Neutrophil (primary cell): ENCODE results near the gene COPZ1.

ENCODE experiments used
- H3K27ac ChIP-seq: fragments of 200-600 bp; sonication (generic); 2 replicates; pipeline ENCODE4 v1.5.1; 2016; ENCODE audit warnings: mild to moderate bottlenecking, moderate library complexity
- H3K27me3 ChIP-seq: fragments of 200-600 bp; sonication (generic); 2 replicates; pipeline ENCODE4 v1.6.0; 2016; ENCODE audit warnings: mild to moderate bottlenecking
- H3K36me3 ChIP-seq: fragments of 200-600 bp; sonication (generic); 2 replicates; pipeline ENCODE4 v1.5.1; 2017
- H3K4me1 ChIP-seq, 2 experiments: fragments of 200-600 bp in 1 of 2; sonication (generic) in 1 of 2; 1 replicate in 1 of 2; 2 replicates in 1 of 2; pipeline versions ENCODE4 v1.5.1 to v1.6.1; 2013 to 2016; ENCODE audit warnings: low read depth in 1 of 2, low read length in 1 of 2, mild to moderate bottlenecking in 1 of 2, moderate library complexity in 1 of 2; ENCODE audit not compliant: control insufficient read depth in 1 of 2, insufficient read depth in 1 of 2
- H3K4me3 ChIP-seq, 2 experiments: fragments of 200-600 bp in 1 of 2; sonication (generic) in 1 of 2; 1 replicate in 1 of 2; 2 replicates in 1 of 2; pipeline ENCODE4 v1.5.1; 2013 to 2016; ENCODE audit warnings: low read depth in 1 of 2, low read length in 1 of 2, mild to moderate bottlenecking in 1 of 2, moderate library complexity in 1 of 2
- H3K9me3 ChIP-seq: fragments of 200-600 bp; sonication (generic); 2 replicates; pipeline ENCODE4 v1.5.1; 2016
- TF ChIP-seq, protein P1 (sequence below): fragments of 200-600 bp; sonication (generic); IDR thresholded peaks from 2 replicates; pipeline ENCODE4 v1.5.1; 2016; ENCODE audit warnings: antibody characterized with exemption

The COPZ1 gene

DNA sequence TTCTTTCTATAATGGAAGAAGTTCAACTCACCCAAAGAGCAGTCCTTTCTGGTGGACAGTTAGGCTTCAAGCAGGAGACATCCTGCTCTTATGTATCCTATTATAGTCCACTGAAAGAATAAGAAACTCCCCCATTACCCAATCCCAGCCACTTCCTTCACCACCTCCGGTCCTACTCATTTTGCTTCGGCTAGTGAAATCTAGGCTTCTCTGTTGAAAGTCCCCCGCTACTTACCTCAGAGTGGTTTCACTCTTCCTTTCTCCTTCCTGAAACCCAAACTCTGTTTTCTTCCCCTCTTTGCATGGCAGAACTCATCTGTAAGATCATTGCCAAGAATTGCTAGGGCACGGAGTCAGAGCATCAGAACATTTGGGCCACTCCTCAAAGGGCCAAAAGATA lies 39.5 kb downstream of the COPZ1 start, which contains the start of gene GPR84:
TSS of gene GPR84 (minus strand) at position 74 of the 400 bp plus-strand sequence. CDS start 635 bp downstream, outside the sequence.
- Histone ChIP-seq H3K4me3 (peak within 1 kb of the TSS; percentile 53 to 54), H3K27ac (peak within 1 kb of the TSS; percentile 80), H3K9me3 (no peaks in the 10 kb centered on the region), H3K36me3 (no peaks in the 10 kb centered on the region), H3K4me1 (peaks cover 92 to 98% of the 10 kb centered on the region in 2 experiments), H3K27me3 (no peaks in the 10 kb centered on the region)
- TF ChIP-seq, protein P1, sequence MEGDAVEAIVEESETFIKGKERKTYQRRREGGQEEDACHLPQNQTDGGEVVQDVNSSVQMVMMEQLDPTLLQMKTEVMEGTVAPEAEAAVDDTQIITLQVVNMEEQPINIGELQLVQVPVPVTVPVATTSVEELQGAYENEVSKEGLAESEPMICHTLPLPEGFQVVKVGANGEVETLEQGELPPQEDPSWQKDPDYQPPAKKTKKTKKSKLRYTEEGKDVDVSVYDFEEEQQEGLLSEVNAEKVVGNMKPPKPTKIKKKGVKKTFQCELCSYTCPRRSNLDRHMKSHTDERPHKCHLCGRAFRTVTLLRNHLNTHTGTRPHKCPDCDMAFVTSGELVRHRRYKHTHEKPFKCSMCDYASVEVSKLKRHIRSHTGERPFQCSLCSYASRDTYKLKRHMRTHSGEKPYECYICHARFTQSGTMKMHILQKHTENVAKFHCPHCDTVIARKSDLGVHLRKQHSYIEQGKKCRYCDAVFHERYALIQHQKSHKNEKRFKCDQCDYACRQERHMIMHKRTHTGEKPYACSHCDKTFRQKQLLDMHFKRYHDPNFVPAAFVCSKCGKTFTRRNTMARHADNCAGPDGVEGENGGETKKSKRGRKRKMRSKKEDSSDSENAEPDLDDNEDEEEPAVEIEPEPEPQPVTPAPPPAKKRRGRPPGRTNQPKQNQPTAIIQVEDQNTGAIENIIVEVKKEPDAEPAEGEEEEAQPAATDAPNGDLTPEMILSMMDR, result no peak

DNA sequence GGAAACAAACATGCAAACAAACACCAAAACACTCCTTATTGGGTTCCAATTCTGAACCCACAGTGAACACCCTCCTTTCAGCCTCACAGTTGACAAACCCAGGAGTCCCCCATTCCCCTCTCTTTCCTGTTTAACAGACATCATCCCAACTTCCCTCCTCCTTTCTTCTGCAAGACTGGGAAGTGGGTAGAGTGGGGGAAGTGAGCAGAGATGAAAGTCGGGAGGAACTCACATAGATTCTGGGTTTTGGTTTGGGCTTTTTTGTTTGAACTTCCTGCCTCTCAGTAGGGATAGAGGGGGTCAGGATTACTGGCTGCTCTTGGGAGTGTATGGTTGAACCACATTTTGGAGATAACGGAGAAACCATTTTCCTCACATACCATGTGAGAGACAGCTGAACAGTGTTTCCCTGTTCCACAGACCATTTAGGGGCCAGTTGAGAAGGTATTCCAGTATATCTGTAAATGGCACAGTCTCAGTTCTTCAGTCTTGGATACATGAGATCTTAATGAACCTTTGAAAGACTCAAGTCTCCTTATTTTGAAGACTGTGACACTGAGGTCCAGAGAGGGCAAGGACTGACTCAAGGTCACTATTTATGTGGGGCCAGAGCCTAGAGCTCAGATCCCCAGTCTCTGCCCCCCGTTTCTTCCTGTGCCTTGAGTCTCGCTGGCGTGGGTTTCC lies 43.2 kb downstream of the COPZ1 start:
- H3K27ac ChIP-seq, result peak overlapping the region; percentile 65
- H3K27me3 ChIP-seq, result no peaks in the 10 kb centered on the region
- peak overlapping the region; percentile 49 to 54 for H3K4me3 ChIP-seq
- TF ChIP-seq, protein P1, result no peak
- H3K9me3 ChIP-seq, result no peaks in the 10 kb centered on the region
- H3K36me3 ChIP-seq, result no peaks in the 10 kb centered on the region
- peaks cover 74 to 80% of the 10 kb centered on the region in 2 experiments for H3K4me1 ChIP-seq

DNA sequence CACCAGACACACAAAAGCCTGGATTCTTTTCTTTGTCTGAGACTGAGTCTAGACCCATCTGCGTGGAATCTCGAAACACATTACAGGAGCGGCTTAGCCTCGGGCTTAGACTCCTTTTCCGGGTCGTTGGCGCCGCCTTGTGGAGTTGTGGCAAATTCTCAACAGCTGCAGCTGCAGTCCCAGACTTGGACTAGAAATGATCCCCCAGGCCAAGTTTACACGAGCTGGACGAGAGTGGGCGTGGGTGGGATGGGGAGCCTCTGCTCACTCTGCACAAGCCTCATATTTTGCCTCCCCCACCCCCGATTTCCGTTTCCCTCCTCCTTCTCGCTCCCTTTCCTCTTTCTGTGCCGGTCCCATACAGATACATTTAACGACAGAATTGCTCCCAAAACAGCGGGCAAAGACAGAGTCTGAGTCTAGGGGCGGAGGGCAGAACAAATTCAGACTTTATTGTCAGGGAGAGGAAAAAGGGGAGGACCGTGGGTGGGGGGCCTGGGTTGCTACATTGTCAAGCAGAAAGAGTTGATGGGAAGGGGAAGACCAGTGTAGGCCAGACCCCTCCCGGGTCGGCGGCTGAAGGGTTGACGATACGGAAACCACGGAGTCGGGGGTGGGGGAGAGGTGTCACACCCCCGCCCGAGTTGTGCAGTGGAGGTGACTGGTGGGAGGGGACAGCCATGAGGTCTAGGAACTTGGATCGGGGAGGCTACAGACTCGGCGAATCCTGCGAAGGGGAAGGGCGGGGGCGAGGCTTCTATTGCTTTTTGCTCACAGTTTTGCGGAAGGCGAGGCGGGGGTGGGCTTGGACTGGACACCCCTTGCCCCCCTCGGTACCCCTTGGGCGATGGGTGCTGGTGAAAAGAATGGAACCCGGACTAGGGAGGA lies 44.0 kb downstream of the COPZ1 start:
- TF ChIP-seq, protein P1, result peak; percentile 83
- Histone ChIP-seq H3K27ac (peak overlapping the region; percentile 65), H3K4me1 (peaks cover 66 to 72% of the 10 kb centered on the region in 2 experiments), H3K36me3 (no peaks in the 10 kb centered on the region), H3K27me3 (no peaks in the 10 kb centered on the region), H3K9me3 (no peaks in the 10 kb centered on the region), H3K4me3 (peak overlapping the region; percentile 49 to 54)

DNA sequence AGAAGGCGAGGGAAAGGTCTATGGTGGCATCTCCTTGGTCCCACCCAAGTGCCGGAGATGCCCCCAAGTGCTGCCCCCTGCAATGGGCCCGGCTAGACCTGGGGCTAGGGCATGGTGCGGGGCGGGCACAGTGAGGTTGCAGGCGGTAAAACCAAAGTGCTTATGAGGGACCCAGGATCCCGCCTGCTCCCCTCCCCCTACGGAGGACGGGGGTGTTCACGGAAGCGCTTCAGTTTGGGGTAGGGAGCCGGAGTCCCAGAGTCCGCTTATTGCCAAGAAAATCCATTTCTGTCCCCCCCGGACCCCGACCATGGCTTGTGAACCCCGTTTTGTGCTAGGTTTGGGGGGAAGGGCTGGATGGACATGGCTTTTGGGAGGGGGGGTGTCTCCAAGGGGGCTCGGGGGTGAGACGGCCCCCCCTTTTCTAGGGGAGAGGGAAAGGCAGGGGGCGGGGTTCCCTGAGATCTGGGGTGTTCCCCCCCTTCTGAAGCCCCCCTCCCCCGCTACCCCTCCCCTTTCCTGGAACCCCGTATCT lies 44.7 kb downstream of the COPZ1 start:
- H3K9me3 ChIP-seq, result no peaks in the 10 kb centered on the region
- H3K4me3 ChIP-seq, result peak overlapping the region in 1 of 2 experiments; percentile 54
- no peaks in the 10 kb centered on the region for H3K36me3 ChIP-seq
- no peaks in the 10 kb centered on the region for H3K27me3 ChIP-seq
- H3K27ac ChIP-seq, result no peak overlapping the region
- TF ChIP-seq, protein P1, result no peak
- peaks cover 59 to 65% of the 10 kb centered on the region in 2 experiments for H3K4me1 ChIP-seq

DNA sequence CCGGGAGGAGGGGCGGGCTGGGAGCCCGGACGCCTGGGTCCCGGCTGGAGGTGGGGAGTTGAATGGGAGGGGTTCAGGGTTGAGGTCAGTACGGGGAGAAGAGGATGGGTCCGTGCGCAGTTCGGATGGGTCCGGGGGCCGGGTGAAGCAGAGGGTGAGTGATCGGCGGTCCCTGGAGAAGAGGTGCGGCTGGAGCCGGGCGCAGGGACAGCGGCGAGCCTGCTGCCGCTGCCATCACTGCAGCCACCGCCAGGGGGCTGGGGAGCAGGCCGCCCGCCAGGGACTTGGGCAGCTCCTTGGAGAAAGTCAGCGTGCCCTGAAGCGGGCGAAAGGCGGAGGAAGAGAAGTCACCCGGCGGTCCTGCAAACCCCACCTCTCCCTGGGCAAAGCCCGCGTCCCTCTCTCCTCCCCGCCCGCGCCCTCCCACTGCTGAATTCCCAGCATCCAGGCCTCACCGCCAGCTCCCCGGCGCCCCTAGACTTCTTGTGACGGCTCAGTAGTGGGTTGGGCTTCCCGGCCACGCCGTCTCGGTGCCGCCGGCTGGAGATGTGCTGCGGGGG lies 45.3 kb downstream of the COPZ1 start:
- no peak overlapping the region for H3K27ac ChIP-seq
- H3K27me3 ChIP-seq, result no peaks in the 10 kb centered on the region
- TF ChIP-seq, protein P1, result peak; percentile 41
- H3K36me3 ChIP-seq, result no peaks in the 10 kb centered on the region
- peaks cover 53 to 59% of the 10 kb centered on the region in 2 experiments for H3K4me1 ChIP-seq
- peak overlapping the region in 1 of 2 experiments; percentile 39 for H3K4me3 ChIP-seq
- no peaks in the 10 kb centered on the region for H3K9me3 ChIP-seq
